ENCODE results near the gene IKZF1.
A peak's percentile ranks its signal among the peaks of the same experiment; 100 is the strongest.

IKZF1 gene

DNA sequence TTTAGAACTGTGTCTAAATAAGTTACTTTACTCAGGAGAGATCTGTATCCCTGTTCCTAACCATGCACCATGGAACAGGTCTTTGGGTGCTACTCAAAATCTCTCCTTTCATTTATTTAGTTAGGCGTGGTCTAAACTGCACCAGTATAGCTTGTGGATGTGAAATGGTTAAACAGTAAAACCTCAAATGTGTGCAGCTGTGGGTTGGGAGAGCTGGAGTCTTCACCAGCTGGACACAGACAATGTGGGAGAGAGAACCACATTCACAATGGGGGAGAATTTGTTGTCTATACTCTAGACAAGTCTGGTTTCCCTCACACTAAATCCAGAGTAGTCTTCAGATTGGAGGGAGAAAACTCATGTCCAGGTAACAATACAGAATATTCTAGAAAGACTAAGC lies 31.2 kb upstream of the IKZF1 start:
- DNase-seq (ENCODE audit: extremely low spot score): no peak
- TF ChIP-seq, protein P1, sequence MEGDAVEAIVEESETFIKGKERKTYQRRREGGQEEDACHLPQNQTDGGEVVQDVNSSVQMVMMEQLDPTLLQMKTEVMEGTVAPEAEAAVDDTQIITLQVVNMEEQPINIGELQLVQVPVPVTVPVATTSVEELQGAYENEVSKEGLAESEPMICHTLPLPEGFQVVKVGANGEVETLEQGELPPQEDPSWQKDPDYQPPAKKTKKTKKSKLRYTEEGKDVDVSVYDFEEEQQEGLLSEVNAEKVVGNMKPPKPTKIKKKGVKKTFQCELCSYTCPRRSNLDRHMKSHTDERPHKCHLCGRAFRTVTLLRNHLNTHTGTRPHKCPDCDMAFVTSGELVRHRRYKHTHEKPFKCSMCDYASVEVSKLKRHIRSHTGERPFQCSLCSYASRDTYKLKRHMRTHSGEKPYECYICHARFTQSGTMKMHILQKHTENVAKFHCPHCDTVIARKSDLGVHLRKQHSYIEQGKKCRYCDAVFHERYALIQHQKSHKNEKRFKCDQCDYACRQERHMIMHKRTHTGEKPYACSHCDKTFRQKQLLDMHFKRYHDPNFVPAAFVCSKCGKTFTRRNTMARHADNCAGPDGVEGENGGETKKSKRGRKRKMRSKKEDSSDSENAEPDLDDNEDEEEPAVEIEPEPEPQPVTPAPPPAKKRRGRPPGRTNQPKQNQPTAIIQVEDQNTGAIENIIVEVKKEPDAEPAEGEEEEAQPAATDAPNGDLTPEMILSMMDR (IDR thresholded peaks at IDR 0.05; ENCODE audit: control extremely low read depth, extremely low read depth, low read depth, missing control alignments): no peak
- ChIA-PET CTCF (interaction anchor here (0.7 to 6.2 kb wide), 16 partner anchors 9 to 94 kb away, joined by 3 to 46 read pairs (median 4); no protein-coding TSS in a partner anchor), POLR2A (interaction anchor here (0.9 kb wide), 1 partner anchor 42 kb away, joined by 3 read pairs; no protein-coding TSS in a partner anchor)

DNA sequence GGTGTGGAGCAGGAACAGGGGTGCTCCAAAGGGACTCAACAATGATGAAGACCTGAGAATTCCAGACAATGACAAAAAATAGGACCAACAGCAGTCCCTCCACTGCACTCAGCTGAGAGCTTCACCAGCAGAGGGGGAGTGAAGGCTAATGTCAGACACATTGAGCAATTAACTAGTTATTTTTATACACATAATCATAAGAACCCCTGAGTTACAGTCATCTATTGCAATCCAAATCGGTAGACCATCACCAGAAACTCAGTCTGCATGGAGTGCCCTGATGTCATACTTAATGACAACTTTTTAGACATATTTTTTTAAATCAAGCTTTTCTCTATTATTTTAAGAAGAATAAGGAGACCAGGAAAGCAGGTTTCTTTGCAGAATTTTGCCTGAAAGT lies 30.6 kb upstream of the IKZF1 start:
- CTCF ChIA-PET: interaction anchor here (0.8 to 6.2 kb wide), 19 partner anchors 10 to 144 kb away, joined by 3 to 46 read pairs (median 4); no protein-coding TSS in a partner anchor
- POLR2A ChIA-PET: no interaction called here
- TF ChIP-seq, protein P1 (IDR thresholded peaks at IDR 0.05; ENCODE audit: control extremely low read depth, extremely low read depth, low read depth, missing control alignments): peak; percentile 25

DNA sequence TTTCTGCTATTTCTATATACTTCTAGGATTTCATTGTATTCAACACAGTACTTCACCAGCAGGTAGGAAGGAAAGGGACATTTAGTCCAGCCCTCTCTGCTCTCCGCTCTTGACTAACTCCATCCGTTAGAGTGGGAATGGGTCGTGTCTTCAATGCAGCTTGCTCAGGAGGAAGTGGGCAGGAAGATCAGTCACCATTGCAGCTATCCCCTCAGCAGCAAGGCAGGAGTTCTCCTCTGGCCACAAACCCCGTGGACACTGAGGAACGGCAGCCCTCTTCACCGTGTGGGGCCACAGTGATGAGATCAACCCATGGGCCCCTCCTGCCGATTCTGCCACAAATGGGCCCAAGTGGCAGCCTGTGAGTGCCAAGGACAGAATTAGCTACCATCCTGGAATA lies 30.2 kb upstream of the IKZF1 start:
- ChIA-PET POLR2A (no interaction called here), CTCF (interaction anchor here (0.8 to 6.2 kb wide), 18 partner anchors 9 to 144 kb away, joined by 3 to 46 read pairs (median 4); no protein-coding TSS in a partner anchor)
- TF ChIP-seq, protein P1 (IDR thresholded peaks at IDR 0.05; ENCODE audit: control extremely low read depth, extremely low read depth, low read depth, missing control alignments): no peak
- DNase-seq (ENCODE audit: extremely low spot score): no peak

More for the DNA sequence above, 30.6 kb upstream of the IKZF1 start:
- no peak for DNase-seq (ENCODE audit: extremely low spot score)

DNA sequence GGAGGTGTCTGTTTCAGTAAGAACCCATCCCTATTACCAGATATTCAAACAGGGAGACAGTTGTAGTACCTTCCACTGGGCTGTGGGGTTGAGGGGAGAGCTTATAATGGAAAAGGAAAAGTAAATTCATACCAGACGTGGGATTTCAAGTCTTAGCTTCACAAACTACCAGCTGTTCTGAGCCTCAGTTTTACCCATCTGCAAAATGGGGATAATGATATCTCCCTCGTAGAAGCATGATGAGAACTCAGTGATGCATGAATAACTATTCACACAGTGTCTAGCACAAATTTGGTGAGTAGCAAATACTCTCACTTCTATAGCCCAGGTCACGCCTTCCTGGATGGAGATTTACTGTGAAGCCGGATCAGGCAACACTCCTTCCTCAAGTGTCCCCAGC lies 29.1 kb upstream of the IKZF1 start:
- no peak for DNase-seq (ENCODE audit: extremely low spot score)
- ChIA-PET CTCF (interaction anchor here (1.2 to 6.2 kb wide), 12 partner anchors 8 to 70 kb away, joined by 3 to 46 read pairs (median 5); partner anchors contain the start of gene IKZF1), POLR2A (no interaction called here)

DNA sequence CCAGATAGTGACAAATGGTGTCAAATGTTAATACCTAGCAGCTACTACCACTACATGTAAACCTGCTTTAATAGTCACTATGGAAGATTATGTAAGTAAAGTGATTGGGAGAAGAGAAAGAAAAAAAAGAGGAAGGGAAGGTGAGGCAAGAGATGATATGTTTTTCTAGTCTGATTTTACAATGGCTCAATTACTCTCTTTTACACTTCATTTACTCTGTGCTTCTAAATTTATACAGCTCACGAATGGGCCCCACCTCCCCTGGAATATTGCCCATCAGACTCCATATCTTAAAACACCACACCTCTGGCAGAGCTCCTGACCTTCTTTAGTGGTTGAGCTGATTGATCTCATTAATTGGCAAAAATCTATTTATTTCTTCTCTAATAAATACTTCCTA lies 28.0 kb upstream of the IKZF1 start:
- ChIA-PET POLR2A (no interaction called here), CTCF (interaction anchor here (1.1 to 3.1 kb wide), 6 partner anchors 10 to 71 kb away, joined by 3 to 15 read pairs (median 3); no protein-coding TSS in a partner anchor)
- TF ChIP-seq, protein P1 (IDR thresholded peaks at IDR 0.05; ENCODE audit: control extremely low read depth, extremely low read depth, low read depth, missing control alignments): no peak
- no peak for DNase-seq (ENCODE audit: extremely low spot score)

More for the DNA sequence above, 29.1 kb upstream of the IKZF1 start:
- TF ChIP-seq, protein P1 (IDR thresholded peaks at IDR 0.05; ENCODE audit: control extremely low read depth, extremely low read depth, low read depth, missing control alignments): no peak

DNA sequence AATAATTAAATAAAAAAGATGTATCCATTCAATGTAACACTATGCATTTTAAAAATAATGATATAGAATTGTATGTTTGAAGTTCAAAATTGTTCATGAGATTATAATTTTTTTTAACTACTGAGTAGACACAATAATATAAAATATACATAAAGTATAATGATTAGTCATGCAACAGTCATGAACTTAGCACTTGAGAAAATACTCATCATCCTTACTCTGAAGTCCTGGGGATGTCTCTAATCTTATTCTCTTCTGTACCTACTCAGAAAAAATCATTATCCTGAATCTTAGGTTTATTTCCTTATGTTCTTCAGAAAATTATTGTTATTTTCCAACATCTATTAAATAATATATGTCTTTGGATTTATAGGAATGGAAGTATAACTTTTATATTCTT lies 26.4 kb upstream of the IKZF1 start:
- CTCF ChIA-PET: interaction anchor here (2.0 to 3.1 kb wide), 2 partner anchors 11 to 16 kb away, joined by 5 to 15 read pairs; no protein-coding TSS in a partner anchor
- POLR2A ChIA-PET: no interaction called here
- no peak for DNase-seq (ENCODE audit: extremely low spot score)
- TF ChIP-seq, protein P1 (IDR thresholded peaks at IDR 0.05; ENCODE audit: control extremely low read depth, extremely low read depth, low read depth, missing control alignments): no peak
